ENCODE measurements around the gene KRT84.
"Not testable (repeated sequence)": the region's sequence is repeated elsewhere in the genome, so short reads cannot be mapped to it uniquely, and the experiment has no call there.

Gene KRT84

GRCh38 chr12:52423035-52423434 is 37.6 kb upstream of the KRT84 start:
- Histone ChIP-seq H3K36me3 (ENCODE audit: control insufficient read depth, insufficient read depth, low read length) (no peaks in the 10 kb centered on the region), H3K4me3 (ENCODE audit: low read length) (no peak overlapping the region), H3K27me3 (ENCODE audit: control insufficient read depth, insufficient read depth, low read length) (no peaks in the 10 kb centered on the region), H3K9me3 (ENCODE audit: control insufficient read depth, low read length) (no peaks in the 10 kb centered on the region), H3K4me1 (ENCODE audit: control insufficient read depth, insufficient read depth, low read length) (no peaks in the 10 kb centered on the region), H3K9ac (ENCODE audit: low read length) (no peak overlapping the region)

- Histone ChIP-seq H3K4me1 (ENCODE audit: control insufficient read depth, insufficient read depth, low read length) (no peaks in the 10 kb centered on the region), H3K9me3 (ENCODE audit: control insufficient read depth, low read length) (no peaks in the 10 kb centered on the region), H3K9ac (ENCODE audit: low read length) (no peak overlapping the region), H3K36me3 (ENCODE audit: control insufficient read depth, insufficient read depth, low read length) (no peaks in the 10 kb centered on the region), H3K4me3 (ENCODE audit: low read length) (no peak overlapping the region), H3K27me3 (ENCODE audit: control insufficient read depth, insufficient read depth, low read length) (no peaks in the 10 kb centered on the region)
Observed at GRCh38 chr12:52419656-52420055, 34.2 kb upstream of the KRT84 start.

- Histone ChIP-seq H3K4me1 (ENCODE audit: control insufficient read depth, insufficient read depth, low read length) (no peaks in the 10 kb centered on the region), H3K27me3 (ENCODE audit: control insufficient read depth, insufficient read depth, low read length) (no peaks in the 10 kb centered on the region), H3K36me3 (ENCODE audit: control insufficient read depth, insufficient read depth, low read length) (no peaks in the 10 kb centered on the region), H3K9me3 (ENCODE audit: control insufficient read depth, low read length) (no peaks in the 10 kb centered on the region), H3K4me3 (ENCODE audit: low read length) (no peak overlapping the region), H3K9ac (ENCODE audit: low read length) (no peak overlapping the region)
Observed at GRCh38 chr12:52418576-52419110, 33.2 kb upstream of the KRT84 start.

GRCh38 chr12:52417740-52418139 is 32.3 kb upstream of the KRT84 start:
- Histone ChIP-seq H3K9me3 (ENCODE audit: control insufficient read depth, low read length) (no peaks in the 10 kb centered on the region), H3K27me3 (ENCODE audit: control insufficient read depth, insufficient read depth, low read length) (no peaks in the 10 kb centered on the region), H3K4me1 (ENCODE audit: control insufficient read depth, insufficient read depth, low read length) (no peaks in the 10 kb centered on the region), H3K4me3 (ENCODE audit: low read length) (no peak overlapping the region), H3K36me3 (ENCODE audit: control insufficient read depth, insufficient read depth, low read length) (no peaks in the 10 kb centered on the region), H3K9ac (ENCODE audit: low read length) (no peak overlapping the region)

DNA sequence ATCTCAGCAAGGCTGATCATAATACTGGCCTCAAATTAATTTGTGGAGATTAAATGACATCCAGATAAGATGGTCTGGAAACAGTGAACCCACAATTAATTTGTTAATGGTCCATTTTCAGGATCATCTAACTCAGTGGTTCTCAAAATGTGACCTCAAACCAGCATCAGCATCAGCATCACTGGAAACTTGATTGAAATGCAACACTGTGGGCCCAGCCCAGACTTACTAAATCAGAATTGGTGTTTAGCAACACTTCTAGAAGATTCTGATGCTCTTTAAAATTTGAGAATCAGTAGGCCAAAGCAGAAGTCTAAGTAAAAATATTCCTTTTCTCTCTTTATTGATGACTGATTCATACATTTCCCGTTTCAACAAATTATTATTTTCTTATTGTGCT is 31.3 kb upstream of the KRT84 start:
- no peaks in the 10 kb centered on the region for H3K27me3 ChIP-seq (ENCODE audit: control insufficient read depth, insufficient read depth, low read length)
- no peak overlapping the region for H3K4me3 ChIP-seq (ENCODE audit: low read length)
- no peaks in the 10 kb centered on the region for H3K4me1 ChIP-seq (ENCODE audit: control insufficient read depth, insufficient read depth, low read length)
- H3K36me3 ChIP-seq (ENCODE audit: control insufficient read depth, insufficient read depth, low read length), result no peaks in the 10 kb centered on the region
- H3K9ac ChIP-seq (ENCODE audit: low read length), result no peak overlapping the region
- no peaks in the 10 kb centered on the region for H3K9me3 ChIP-seq (ENCODE audit: control insufficient read depth, low read length)

- Histone ChIP-seq H3K9me3 (ENCODE audit: control insufficient read depth, low read length) (no peaks in the 10 kb centered on the region), H3K36me3 (ENCODE audit: control insufficient read depth, insufficient read depth, low read length) (no peaks in the 10 kb centered on the region), H3K9ac (ENCODE audit: low read length) (no peak overlapping the region), H3K4me3 (ENCODE audit: low read length) (no peak overlapping the region), H3K4me1 (ENCODE audit: control insufficient read depth, insufficient read depth, low read length) (no peaks in the 10 kb centered on the region), H3K27me3 (ENCODE audit: control insufficient read depth, insufficient read depth, low read length) (no peaks in the 10 kb centered on the region)
Observed at GRCh38 chr12:52415870-52416750, 30.7 kb upstream of the KRT84 start.

GRCh38 chr12:52414936-52415335 is 29.5 kb upstream of the KRT84 start:
- Histone ChIP-seq H3K9ac (ENCODE audit: low read length) (no peak overlapping the region), H3K27me3 (ENCODE audit: control insufficient read depth, insufficient read depth, low read length) (no peaks in the 10 kb centered on the region), H3K4me1 (ENCODE audit: control insufficient read depth, insufficient read depth, low read length) (no peaks in the 10 kb centered on the region), H3K9me3 (ENCODE audit: control insufficient read depth, low read length) (no peaks in the 10 kb centered on the region), H3K36me3 (ENCODE audit: control insufficient read depth, insufficient read depth, low read length) (no peaks in the 10 kb centered on the region), H3K4me3 (ENCODE audit: low read length) (no peak overlapping the region)

DNA sequence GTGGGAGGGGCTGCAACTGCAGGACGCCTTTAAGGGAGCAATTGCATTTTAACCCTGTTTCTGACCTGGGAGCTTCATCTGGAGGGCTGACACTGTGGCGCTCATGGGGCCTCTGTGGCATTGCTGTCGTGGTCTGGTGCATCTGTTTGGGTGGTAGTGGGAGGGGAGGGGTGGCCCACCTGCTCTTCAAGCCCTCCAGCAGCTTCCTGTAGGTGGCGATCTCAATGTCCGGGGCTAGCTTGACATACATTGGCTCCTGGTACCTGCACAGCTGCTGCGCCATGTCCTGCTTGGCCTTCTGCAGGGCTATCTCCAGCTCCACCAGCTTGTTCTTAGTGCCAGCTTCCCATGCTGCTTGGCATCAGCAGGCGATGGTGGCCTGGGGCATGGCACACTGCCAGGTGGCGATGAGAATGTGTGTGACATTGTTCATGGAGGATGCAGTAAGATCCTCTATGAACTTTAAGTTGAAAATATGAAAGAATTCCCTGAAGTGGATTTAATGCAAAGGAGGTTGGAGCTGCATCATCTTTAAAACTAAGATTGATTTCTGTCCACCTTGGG is 28.4 kb upstream of the KRT84 start:
- Histone ChIP-seq H3K9ac (ENCODE audit: low read length) (no peak overlapping the region), H3K27me3 (ENCODE audit: control insufficient read depth, insufficient read depth, low read length) (no peaks in the 10 kb centered on the region), H3K4me1 (ENCODE audit: control insufficient read depth, insufficient read depth, low read length) (no peaks in the 10 kb centered on the region), H3K9me3 (ENCODE audit: control insufficient read depth, low read length) (no peaks in the 10 kb centered on the region), H3K36me3 (ENCODE audit: control insufficient read depth, insufficient read depth, low read length) (no peaks in the 10 kb centered on the region), H3K4me3 (ENCODE audit: low read length) (no peak overlapping the region)

GRCh38 chr12:52413202-52413601 is 27.8 kb upstream of the KRT84 start:
- H3K4me1 ChIP-seq (ENCODE audit: control insufficient read depth, insufficient read depth, low read length), result no peaks in the 10 kb centered on the region
- H3K4me3 ChIP-seq (ENCODE audit: low read length), result no peak overlapping the region
- no peaks in the 10 kb centered on the region for H3K36me3 ChIP-seq (ENCODE audit: control insufficient read depth, insufficient read depth, low read length)
- H3K9ac ChIP-seq (ENCODE audit: low read length), result no peak overlapping the region
- no peaks in the 10 kb centered on the region for H3K9me3 ChIP-seq (ENCODE audit: control insufficient read depth, low read length)
- no peaks in the 10 kb centered on the region for H3K27me3 ChIP-seq (ENCODE audit: control insufficient read depth, insufficient read depth, low read length)

DNA sequence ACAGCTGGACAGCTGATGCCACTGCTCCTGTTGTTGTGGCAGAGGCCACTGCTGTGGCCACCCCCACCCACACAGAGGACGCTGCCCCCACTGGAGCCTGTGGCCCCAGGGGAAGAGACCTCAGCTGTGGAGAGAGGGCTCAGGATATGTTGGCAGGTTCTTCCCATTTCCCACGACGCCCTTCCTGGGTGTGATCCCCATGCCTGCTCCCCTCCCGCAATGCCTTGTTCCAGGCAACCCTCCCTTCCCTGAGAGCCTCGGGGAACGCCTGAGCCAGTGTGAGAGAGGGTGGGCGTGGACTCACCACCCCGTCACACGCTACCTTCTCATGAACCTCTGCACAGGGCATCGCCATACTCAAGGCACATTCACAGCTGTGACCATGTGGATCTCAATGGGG is 26.4 kb upstream of the KRT84 start:
- Histone ChIP-seq H3K27me3 (ENCODE audit: control insufficient read depth, insufficient read depth, low read length) (peaks cover 3% of the 10 kb centered on the region), H3K36me3 (ENCODE audit: control insufficient read depth, insufficient read depth, low read length) (no peaks in the 10 kb centered on the region), H3K9ac (ENCODE audit: low read length) (no peak overlapping the region), H3K9me3 (ENCODE audit: control insufficient read depth, low read length) (no peaks in the 10 kb centered on the region), H3K4me3 (ENCODE audit: low read length) (no peak overlapping the region), H3K4me1 (ENCODE audit: control insufficient read depth, insufficient read depth, low read length) (no peaks in the 10 kb centered on the region)

GRCh38 chr12:52410589-52411248 is 25.3 kb upstream of the KRT84 start:
- not testable (repeated sequence) for H3K27me3 ChIP-seq (ENCODE audit: control insufficient read depth, insufficient read depth, low read length); H3K9ac ChIP-seq (ENCODE audit: low read length); H3K36me3 ChIP-seq (ENCODE audit: control insufficient read depth, insufficient read depth, low read length); H3K9me3 ChIP-seq (ENCODE audit: control insufficient read depth, low read length); H3K4me3 ChIP-seq (ENCODE audit: low read length); H3K4me1 ChIP-seq (ENCODE audit: control insufficient read depth, insufficient read depth, low read length)

GRCh38 chr12:52407918-52408317 is 22.5 kb upstream of the KRT84 start:
- no peaks in the 10 kb centered on the region for H3K36me3 ChIP-seq (ENCODE audit: control insufficient read depth, insufficient read depth, low read length)
- H3K27me3 ChIP-seq (ENCODE audit: control insufficient read depth, insufficient read depth, low read length), result peaks cover 6% of the 10 kb centered on the region
- no peak overlapping the region for H3K9ac ChIP-seq (ENCODE audit: low read length)
- H3K4me3 ChIP-seq (ENCODE audit: low read length), result no peak overlapping the region
- H3K4me1 ChIP-seq (ENCODE audit: control insufficient read depth, insufficient read depth, low read length), result no peaks in the 10 kb centered on the region
- H3K9me3 ChIP-seq (ENCODE audit: control insufficient read depth, low read length), result no peaks in the 10 kb centered on the region

Measured in mucosa of stomach (tissue), 1 donor.